Measurements from ENCODE around the gene KARS1.

Gene KARS1

DNA sequence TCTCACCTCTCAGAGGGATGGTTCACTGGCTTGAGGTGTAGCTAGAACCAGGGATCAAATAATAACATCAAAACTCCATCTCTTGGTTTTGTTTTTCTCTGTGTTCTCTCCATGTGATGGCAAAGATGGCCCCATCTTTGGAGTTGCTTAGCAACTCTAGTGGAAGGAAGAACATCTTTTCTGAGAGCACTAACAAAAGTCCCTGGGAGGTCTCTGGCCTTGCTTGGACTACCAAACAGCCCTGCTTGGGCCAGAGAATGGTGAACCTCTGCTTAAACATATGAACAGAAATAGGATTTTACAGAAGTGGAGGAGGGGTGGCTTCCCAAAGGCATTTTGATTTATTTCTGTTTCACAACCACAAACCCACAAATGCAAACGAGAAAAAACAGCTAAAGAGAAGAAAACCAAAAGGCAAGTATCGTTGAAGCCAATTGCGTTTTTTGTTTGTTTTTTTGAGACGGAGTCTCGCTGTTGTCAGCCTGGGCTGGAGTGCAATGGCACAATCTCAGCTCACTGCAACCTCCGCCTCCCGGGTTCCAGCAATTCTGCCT, 68.1 kb downstream of the KARS1 start:
- DNase-seq (ENCODE audit: low read depth) = no peak

- no peak for DNase-seq (ENCODE audit: low read depth)
These were observed 68.7 kb downstream of the KARS1 start for GRCh38 chr16:75578725-75579124.

- no peak for DNase-seq (ENCODE audit: low read depth)
These were observed 69.3 kb downstream of the KARS1 start for GRCh38 chr16:75578212-75578611.

All from fibroblast of the conjunctiva (primary cell).